Liver (tissue), 9 donors: ENCODE measurements around the gene RPL7L1. TPM values are rescaled to one million over a fixed set of nuclear protein-coding genes. Genes with fewer than 3 reads are reported as not detected.

Source experiments
- DNase-seq: peaks from one replicate; pipeline ENCODE4 v3.0.0-alpha.2; 2017; ENCODE audit warnings: low spot score
- H3K27ac ChIP-seq, 2 donors: one replicate each; pipeline ENCODE4 v1.7.0; 2013; ENCODE audit warnings: inconsistent platforms in 2 of 2, low read length in 2 of 2, control low read depth in 1 of 2, low read depth in 1 of 2, mild to moderate bottlenecking in 1 of 2
- H3K27me3 ChIP-seq, 4 donors: one replicate each; pipeline versions ENCODE4 v1.6.1 to v1.7.0; 2013; ENCODE audit warnings: low read length in 3 of 4, inconsistent platforms in 1 of 4, mild to moderate bottlenecking in 1 of 4, moderate library complexity in 1 of 4; ENCODE audit not compliant: control insufficient read depth in 4 of 4, insufficient read depth in 4 of 4
- H3K36me3 ChIP-seq, 4 donors: one replicate each; pipeline versions ENCODE4 v1.6.1 to v1.7.0; 2013; ENCODE audit warnings: low read length in 3 of 4, mild to moderate bottlenecking in 3 of 4, low read depth in 1 of 4, moderate library complexity in 1 of 4; ENCODE audit not compliant: control insufficient read depth in 4 of 4, insufficient read depth in 3 of 4
- H3K4me1 ChIP-seq, 4 donors: one replicate each; pipeline versions ENCODE4 v1.6.1 to v1.7.0; 2013; ENCODE audit warnings: low read length in 3 of 4, mild to moderate bottlenecking in 3 of 4, moderate library complexity in 1 of 4; ENCODE audit not compliant: control insufficient read depth in 4 of 4, insufficient read depth in 4 of 4
- H3K4me3 ChIP-seq, 3 donors: one replicate each; pipeline versions ENCODE4 v1.6.1 to v1.7.0; 2013; ENCODE audit warnings: low read length in 3 of 3, control low read depth in 1 of 3, low read depth in 1 of 3, mild to moderate bottlenecking in 1 of 3
- H3K9ac ChIP-seq, 2 donors: one replicate each; pipeline ENCODE4 v1.7.0; 2013; ENCODE audit warnings: low read length in 2 of 2, mild to moderate bottlenecking in 2 of 2, moderate library complexity in 2 of 2, control low read depth in 1 of 2, low read depth in 1 of 2
- H3K9me3 ChIP-seq, 4 donors: one replicate each; pipeline versions ENCODE4 v1.6.1 to v1.7.0; 2013; ENCODE audit warnings: low read length in 3 of 4; ENCODE audit not compliant: control insufficient read depth in 4 of 4
- ATF3 ChIP-seq: IDR thresholded peaks from 2 replicates; pipeline ENCODE4 v1.6.1; 2016; ENCODE audit warnings: antibody characterized with exemption
- CTCF ChIP-seq: fragments of 150-350 bp; IDR thresholded peaks from 2 replicates; pipeline ENCODE4 v1.5.1; 2017; ENCODE audit warnings: improper control_type of control experiment, low read depth, low read length; ENCODE audit not compliant: missing input control
- EGR1 ChIP-seq, 2 donors: IDR thresholded peaks; 2 replicates each; pipeline ENCODE4 v1.6.1; 2016 to 2018; ENCODE audit warnings: antibody characterized with exemption in 2 of 2, low read depth in 2 of 2
- FOXA1 ChIP-seq: IDR thresholded peaks from 2 replicates; pipeline ENCODE4 v1.6.1; 2016; ENCODE audit warnings: antibody characterized with exemption
- FOXA2 ChIP-seq: IDR thresholded peaks from 2 replicates; pipeline ENCODE4 v1.6.1; 2016; ENCODE audit warnings: antibody characterized with exemption
- GABPA ChIP-seq, 2 donors: IDR thresholded peaks in 1 of 2; conservative IDR thresholded peaks in 1 of 2; 2 replicates each; pipeline ENCODE4 v1.6.1; 2016; ENCODE audit warnings: antibody characterized with exemption in 2 of 2, mild to moderate bottlenecking in 1 of 2, moderate library complexity in 1 of 2
- HNF4A ChIP-seq, 2 donors: conservative IDR thresholded peaks; 2 replicates each; pipeline ENCODE4 v1.6.1; 2016; ENCODE audit warnings: antibody characterized with exemption in 2 of 2, mild to moderate bottlenecking in 2 of 2
- HNF4G ChIP-seq: IDR thresholded peaks from 2 replicates; pipeline ENCODE4 v1.6.1; 2016; ENCODE audit warnings: antibody characterized with exemption
- JUND ChIP-seq, 2 donors: IDR thresholded peaks; 2 replicates each; pipeline ENCODE4 v1.6.1; 2016; ENCODE audit warnings: antibody characterized with exemption in 2 of 2
- MAX ChIP-seq: IDR thresholded peaks from 2 replicates; pipeline ENCODE4 v1.6.1; 2016; ENCODE audit warnings: antibody characterized with exemption
- NR2F2 ChIP-seq: IDR thresholded peaks from 2 replicates; pipeline ENCODE4 v1.6.1; 2016; ENCODE audit warnings: antibody characterized with exemption
- RAD21 ChIP-seq, 2 donors: IDR thresholded peaks; 2 replicates each; pipeline ENCODE4 v1.6.1; 2016; ENCODE audit warnings: antibody characterized with exemption in 2 of 2, mild to moderate bottlenecking in 2 of 2
- REST ChIP-seq: IDR thresholded peaks from 2 replicates; pipeline ENCODE4 v1.6.1; 2016; ENCODE audit warnings: antibody characterized with exemption, mild to moderate bottlenecking
- RXRA ChIP-seq, 2 donors: IDR thresholded peaks; 2 replicates each; pipeline ENCODE4 v1.6.1; 2017 to 2018; ENCODE audit warnings: antibody characterized with exemption in 2 of 2, mild to moderate bottlenecking in 1 of 2
- SP1 ChIP-seq: IDR thresholded peaks from 2 replicates; pipeline ENCODE4 v1.6.1; 2018; ENCODE audit warnings: antibody characterized with exemption, mild to moderate bottlenecking
- TAF1 ChIP-seq: conservative IDR thresholded peaks from 2 replicates; pipeline ENCODE4 v1.6.1; 2016; ENCODE audit warnings: antibody characterized with exemption, mild to moderate bottlenecking
- YY1 ChIP-seq: IDR thresholded peaks from 2 replicates; pipeline ENCODE4 v1.6.1; 2016; ENCODE audit warnings: antibody characterized with exemption, mild to moderate bottlenecking
- ZBTB33 ChIP-seq: IDR thresholded peaks from 2 replicates; pipeline ENCODE4 v1.6.1; 2016; ENCODE audit warnings: antibody characterized with exemption
- WGBS: extraction: QIAGEN DNeasy Blood & Tissue Kit; methylation state at CpG from one replicate; pipeline ENCODE4 v1.1.7; 2013; 5-methylcytosine and 5-hydroxymethylcytosine counted together
- polyA plus RNA-seq, 2 donors: library from polyadenylated mRNA; stranded (reverse) in 1 of 2; unstranded in 1 of 2; fragments of 200-250 nt in 1 of 2; fragments of >200 nt in 1 of 2; fragmentation: Nextera tagmentation in 1 of 2; extraction: Ambion mirVana in 1 of 2; gene quantifications; one replicate each; pipeline versions ENCODE4 v1.2.1 to v1.2.3, GENCODE V29; 2013 to 2015
- total RNA-seq, 2 donors: library from RNA; depleted of rRNA; stranded (reverse); fragments of >200 nt; gene quantifications; one replicate each; pipeline ENCODE4 v1.2.3, GENCODE V29; 2014
- donor health status: healthy.
- donor health status: healthy.
- donor health status: healthy.
- donor health status: healthy.
- donor health status: healthy.

Gene RPL7L1
- total RNA-seq = 10 to 100 TPM; 51.9 to 63.8 TPM
- polyA plus RNA-seq = 10 to 100 TPM; 39.6 to 43.8 TPM

- Histone ChIP-seq H3K9ac (peak within 1 kb of the TSS; percentile 98 to 99), H3K27ac (peak within 1 kb of the TSS; percentile 92 to 95), H3K36me3 (peaks cover 6 to 19% (median 17%) of the 10 kb centered on the region in 4 donors), H3K9me3 (no peaks in the 10 kb centered on the region), H3K4me1 (peaks cover 4 to 19% (median 13%) of the 10 kb centered on the region in 4 donors), H3K27me3 (no peaks in the 10 kb centered on the region), H3K4me3 (peak within 1 kb of the TSS; percentile 64 to 99 (median 94))
- WGBS = under 1% methylated on average over 41 of the region's 41 CpGs
- no peak for TF ChIP-seq EGR1 (IDR thresholded peaks at IDR 0.05; ENCODE audit: low read depth in 2 of 2)
- peak; percentile 75 for TF ChIP-seq REST
- no peak for TF ChIP-seq FOXA1
- peak; percentile 62 for TF ChIP-seq FOXA2
- TF ChIP-seq ZBTB33 = peak; percentile 88
- peak; percentile 92 for TF ChIP-seq TAF1
- TF ChIP-seq CTCF = peak; percentile 19
- TF ChIP-seq NR2F2 = no peak
- TF ChIP-seq JUND (IDR thresholded peaks at IDR 0.05) = peak; percentile 11 to 43
- peak; percentile 44 for TF ChIP-seq SP1
- peak in 1 of 2 donors; percentile 14 for TF ChIP-seq HNF4A (conservative IDR thresholded peaks at IDR 0.05)
- TF ChIP-seq GABPA (IDR thresholded peaks at IDR 0.05 in 1 of 2, conservative IDR thresholded peaks at IDR 0.05 in 1 of 2) = peak; percentile 68 to 96
- TF ChIP-seq HNF4G = no peak
- peak in 1 of 2 donors; percentile 28 for TF ChIP-seq RAD21 (IDR thresholded peaks at IDR 0.05)
- peak; percentile 92 for TF ChIP-seq MAX
- TF ChIP-seq YY1 = peak; percentile 99
- peak; percentile 56 for TF ChIP-seq ATF3
- peak; percentile 13 to 21 for TF ChIP-seq RXRA (IDR thresholded peaks at IDR 0.05)
- peak; percentile 82 for DNase-seq
Measured at GRCh38 chr6:42879372-42880239, at the start of gene RPL7L1. Gene RPL7L1 (plus strand): TSS chr6:42879616. CDS start chr6:42879911, 295 bp downstream.
